Measurements from ENCODE around the gene NEO1.

NEO1 gene

GRCh38 chr15:73324496-73325170, 272.4 kb downstream of the NEO1 start:
- Histone ChIP-seq H3K4me2 (ENCODE audit: low read length, poor library complexity, severe bottlenecking) (no peak overlapping the region), H3K18ac (ENCODE audit: low read depth in 1 of 2, low read length in 2 of 2) (no peak overlapping the region), H3K79me1 (replicated peaks; ENCODE audit: low read length, poor library complexity, severe bottlenecking) (no peaks in the 10 kb centered on the region), H3K23ac (ENCODE audit: low read length in 2 of 2) (no peak overlapping the region), H3K9me3 (ENCODE audit: control insufficient read depth, low read length) (no peaks in the 10 kb centered on the region), H2BK12ac (ENCODE audit: low read length in 2 of 2) (no peak overlapping the region), H3K27ac (ENCODE audit: low read length, poor library complexity, severe bottlenecking) (no peak overlapping the region), H2BK5ac (ENCODE audit: low read depth, low read length, poor library complexity, severe bottlenecking) (no peak overlapping the region), H3K4me1 (ENCODE audit: control insufficient read depth, insufficient read depth, low read depth, low read length) (peaks cover 13% of the 10 kb centered on the region), H2AK5ac (ENCODE audit: low read length, severe bottlenecking) (no peak overlapping the region), H3K36me3 (ENCODE audit: control insufficient read depth in 1 of 2, insufficient read depth in 2 of 2, low read depth in 1 of 2, low read length in 2 of 2) (no peaks in the 10 kb centered on the region), H2AFZ (ENCODE audit: low read depth, low read length) (no peak overlapping the region), H4K91ac (ENCODE audit: low read length) (no peak overlapping the region), H3K27me3 (ENCODE audit: control insufficient read depth in 1 of 2, insufficient read depth in 1 of 2, low read length in 2 of 2) (peaks cover 14 to 59% of the 10 kb centered on the region in 2 experiments), H3K14ac (ENCODE audit: low read length in 2 of 2) (no peak overlapping the region), H4K8ac (ENCODE audit: low read length) (no peak overlapping the region), H3K9ac (ENCODE audit: low read length) (no peak overlapping the region), H2BK15ac (ENCODE audit: low read depth, poor library complexity, severe bottlenecking) (no peak overlapping the region), H3K4me3 (ENCODE audit: insufficient read depth in 1 of 2, low read depth in 1 of 2, low read length in 2 of 2) (no peak overlapping the region), H3K4ac (ENCODE audit: low read depth in 1 of 2, low read length in 2 of 2) (no peak overlapping the region), H2BK120ac (ENCODE audit: low read depth, low read length) (no peak overlapping the region)
- 94% methylated on average over 16 of the region's 16 CpGs for WGBS
- DNase-seq = no peak

- Histone ChIP-seq H3K27me3 (ENCODE audit: control insufficient read depth in 1 of 2, insufficient read depth in 1 of 2, low read length in 2 of 2) (peaks cover 13 to 52% of the 10 kb centered on the region in 2 experiments), H3K4me2 (ENCODE audit: low read length, poor library complexity, severe bottlenecking) (peak overlapping the region; percentile 27), H3K4ac (ENCODE audit: low read depth in 1 of 2, low read length in 2 of 2) (no peak overlapping the region), H3K27ac (ENCODE audit: low read length, poor library complexity, severe bottlenecking) (no peak overlapping the region), H2BK5ac (ENCODE audit: low read depth, low read length, poor library complexity, severe bottlenecking) (no peak overlapping the region), H2AFZ (ENCODE audit: low read depth, low read length) (no peak overlapping the region), H3K4me1 (ENCODE audit: control insufficient read depth, insufficient read depth, low read depth, low read length) (peaks cover 13% of the 10 kb centered on the region), H3K36me3 (ENCODE audit: control insufficient read depth in 1 of 2, insufficient read depth in 2 of 2, low read depth in 1 of 2, low read length in 2 of 2) (no peaks in the 10 kb centered on the region), H4K8ac (ENCODE audit: low read length) (no peak overlapping the region), H4K91ac (ENCODE audit: low read length) (no peak overlapping the region), H3K79me1 (replicated peaks; ENCODE audit: low read length, poor library complexity, severe bottlenecking) (no peaks in the 10 kb centered on the region), H2BK120ac (ENCODE audit: low read depth, low read length) (no peak overlapping the region), H2AK5ac (ENCODE audit: low read length, severe bottlenecking) (no peak overlapping the region), H2BK12ac (ENCODE audit: low read length in 2 of 2) (no peak overlapping the region), H3K18ac (ENCODE audit: low read depth in 1 of 2, low read length in 2 of 2) (no peak overlapping the region), H3K14ac (ENCODE audit: low read length in 2 of 2) (no peak overlapping the region), H2BK15ac (ENCODE audit: low read depth, poor library complexity, severe bottlenecking) (no peak overlapping the region), H3K23ac (ENCODE audit: low read length in 2 of 2) (no peak overlapping the region), H3K9me3 (ENCODE audit: control insufficient read depth, low read length) (no peaks in the 10 kb centered on the region), H3K9ac (ENCODE audit: low read length) (no peak overlapping the region), H3K4me3 (ENCODE audit: insufficient read depth in 1 of 2, low read depth in 1 of 2, low read length in 2 of 2) (no peak overlapping the region)
- DNase-seq = no peak
- 78% methylated on average over 29 of the region's 29 CpGs for WGBS
Measured at GRCh38 chr15:73325191-73325861, 273.1 kb downstream of the NEO1 start.

GRCh38 chr15:73326157-73326556, 273.9 kb downstream of the NEO1 start:
- no peak overlapping the region for H3K4ac ChIP-seq (ENCODE audit: low read depth in 1 of 2, low read length in 2 of 2)
- H3K23ac ChIP-seq (ENCODE audit: low read length in 2 of 2) = no peak overlapping the region
- no peak overlapping the region for H3K4me3 ChIP-seq (ENCODE audit: insufficient read depth in 1 of 2, low read depth in 1 of 2, low read length in 2 of 2)
- H2BK12ac ChIP-seq (ENCODE audit: low read length in 2 of 2) = no peak overlapping the region
- H3K27me3 ChIP-seq (ENCODE audit: control insufficient read depth in 1 of 2, insufficient read depth in 1 of 2, low read length in 2 of 2) = peaks cover 9 to 45% of the 10 kb centered on the region in 2 experiments
- no peak overlapping the region for H3K9ac ChIP-seq (ENCODE audit: low read length)
- WGBS = 56% methylated on average over 4 of the region's 4 CpGs
- peaks cover 13% of the 10 kb centered on the region for H3K4me1 ChIP-seq (ENCODE audit: control insufficient read depth, insufficient read depth, low read depth, low read length)
- H3K79me1 ChIP-seq (replicated peaks; ENCODE audit: low read length, poor library complexity, severe bottlenecking) = no peaks in the 10 kb centered on the region
- no peak overlapping the region for H4K8ac ChIP-seq (ENCODE audit: low read length)
- no peaks in the 10 kb centered on the region for H3K9me3 ChIP-seq (ENCODE audit: control insufficient read depth, low read length)
- no peak overlapping the region for H4K91ac ChIP-seq (ENCODE audit: low read length)
- no peak overlapping the region for H3K14ac ChIP-seq (ENCODE audit: low read length in 2 of 2)
- no peak overlapping the region for H2BK15ac ChIP-seq (ENCODE audit: low read depth, poor library complexity, severe bottlenecking)
- no peak overlapping the region for H2AFZ ChIP-seq (ENCODE audit: low read depth, low read length)
- no peak overlapping the region for H3K18ac ChIP-seq (ENCODE audit: low read depth in 1 of 2, low read length in 2 of 2)
- H3K36me3 ChIP-seq (ENCODE audit: control insufficient read depth in 1 of 2, insufficient read depth in 2 of 2, low read depth in 1 of 2, low read length in 2 of 2) = no peaks in the 10 kb centered on the region
- H2BK120ac ChIP-seq (ENCODE audit: low read depth, low read length) = no peak overlapping the region
- no peak overlapping the region for H3K27ac ChIP-seq (ENCODE audit: low read length, poor library complexity, severe bottlenecking)
- no peak for DNase-seq
- H2AK5ac ChIP-seq (ENCODE audit: low read length, severe bottlenecking) = no peak overlapping the region
- no peak overlapping the region for H2BK5ac ChIP-seq (ENCODE audit: low read depth, low read length, poor library complexity, severe bottlenecking)
- H3K4me2 ChIP-seq (ENCODE audit: low read length, poor library complexity, severe bottlenecking) = no peak overlapping the region

- no peaks in the 10 kb centered on the region for H3K9me3 ChIP-seq (ENCODE audit: control insufficient read depth, low read length)
- no peaks in the 10 kb centered on the region for H3K79me1 ChIP-seq (replicated peaks; ENCODE audit: low read length, poor library complexity, severe bottlenecking)
- no peak overlapping the region for H2AFZ ChIP-seq (ENCODE audit: low read depth, low read length)
- H3K4me1 ChIP-seq (ENCODE audit: control insufficient read depth, insufficient read depth, low read depth, low read length) = peaks cover 13% of the 10 kb centered on the region
- no peak overlapping the region for H3K4ac ChIP-seq (ENCODE audit: low read depth in 1 of 2, low read length in 2 of 2)
- H3K23ac ChIP-seq (ENCODE audit: low read length in 2 of 2) = no peak overlapping the region
- H3K14ac ChIP-seq (ENCODE audit: low read length in 2 of 2) = no peak overlapping the region
- H3K27ac ChIP-seq (ENCODE audit: low read length, poor library complexity, severe bottlenecking) = no peak overlapping the region
- H2BK120ac ChIP-seq (ENCODE audit: low read depth, low read length) = no peak overlapping the region
- H3K27me3 ChIP-seq (ENCODE audit: control insufficient read depth in 1 of 2, insufficient read depth in 1 of 2, low read length in 2 of 2) = peaks cover 9 to 39% of the 10 kb centered on the region in 2 experiments
- H2AK5ac ChIP-seq (ENCODE audit: low read length, severe bottlenecking) = no peak overlapping the region
- no peak overlapping the region for H2BK5ac ChIP-seq (ENCODE audit: low read depth, low read length, poor library complexity, severe bottlenecking)
- H2BK12ac ChIP-seq (ENCODE audit: low read length in 2 of 2) = no peak overlapping the region
- H4K91ac ChIP-seq (ENCODE audit: low read length) = no peak overlapping the region
- no peak overlapping the region for H3K9ac ChIP-seq (ENCODE audit: low read length)
- H4K8ac ChIP-seq (ENCODE audit: low read length) = no peak overlapping the region
- no peaks in the 10 kb centered on the region for H3K36me3 ChIP-seq (ENCODE audit: control insufficient read depth in 1 of 2, insufficient read depth in 2 of 2, low read depth in 1 of 2, low read length in 2 of 2)
- no peak overlapping the region for H3K4me2 ChIP-seq (ENCODE audit: low read length, poor library complexity, severe bottlenecking)
- H3K18ac ChIP-seq (ENCODE audit: low read depth in 1 of 2, low read length in 2 of 2) = no peak overlapping the region
- no peak overlapping the region for H2BK15ac ChIP-seq (ENCODE audit: low read depth, poor library complexity, severe bottlenecking)
- WGBS = 91% methylated on average over 12 of the region's 12 CpGs
- no peak for DNase-seq
- H3K4me3 ChIP-seq (ENCODE audit: insufficient read depth in 1 of 2, low read depth in 1 of 2, low read length in 2 of 2) = no peak overlapping the region
Measured at GRCh38 chr15:73328149-73328820, 276.0 kb downstream of the NEO1 start.
